HL-60 (cell line): ENCODE data around the gene GABRA4.

Experiments
- DNase-seq, 2 experiments: peaks; one replicate each; pipeline ENCODE4 v3.0.0-alpha.2; 2010 to 2020; ENCODE audit warnings: low read depth in 1 of 2, low spot score in 1 of 2
- H3K27ac ChIP-seq: fragments of 250-450 bp; sonication (Bioruptor Pico); replicated peaks from 2 replicates; pipeline ENCODE4 v1.5.1; 2020; ENCODE audit warnings: mild to moderate bottlenecking, moderate library complexity
- H3K27me3 ChIP-seq: fragments of 250-450 bp; sonication (Bioruptor Pico); 2 replicates; pipeline ENCODE4 v1.5.1; 2021; ENCODE audit warnings: mild to moderate bottlenecking, moderate library complexity; ENCODE audit not compliant: insufficient read depth, poor library complexity, severe bottlenecking
- H3K4me3 ChIP-seq: replicated peaks from 2 replicates; pipeline ENCODE4 v1.5.1; 2011; ENCODE audit warnings: mild to moderate bottlenecking, control low read depth, low read length; ENCODE audit not compliant: insufficient read depth
- GABPA ChIP-seq: IDR thresholded peaks from 2 replicates; pipeline ENCODE4 v1.6.1; 2012; ENCODE audit warnings: low read depth
- POLR2AphosphoS5 ChIP-seq: IDR thresholded peaks from 2 replicates; pipeline ENCODE4 v1.6.1; 2012; ENCODE audit warnings: low read depth
- SPI1 ChIP-seq: IDR thresholded peaks from 2 replicates; pipeline ENCODE4 v1.6.1; 2012; ENCODE audit warnings: low read depth, mild to moderate bottlenecking, borderline replicate concordance
- TF ChIP-seq, protein P1 (sequence below): IDR thresholded peaks from one replicate; pipeline ENCODE4 v1.5.1; 2011; ENCODE audit warnings: low read length, control low read depth, inconsistent platforms; ENCODE audit not compliant: insufficient read depth
- TF ChIP-seq, protein P2 (sequence below): IDR thresholded peaks from 2 replicates; pipeline ENCODE4 v1.6.1; 2012; ENCODE audit warnings: low read depth; ENCODE audit not compliant: insufficient replicate concordance

GABRA4 gene

DNA sequence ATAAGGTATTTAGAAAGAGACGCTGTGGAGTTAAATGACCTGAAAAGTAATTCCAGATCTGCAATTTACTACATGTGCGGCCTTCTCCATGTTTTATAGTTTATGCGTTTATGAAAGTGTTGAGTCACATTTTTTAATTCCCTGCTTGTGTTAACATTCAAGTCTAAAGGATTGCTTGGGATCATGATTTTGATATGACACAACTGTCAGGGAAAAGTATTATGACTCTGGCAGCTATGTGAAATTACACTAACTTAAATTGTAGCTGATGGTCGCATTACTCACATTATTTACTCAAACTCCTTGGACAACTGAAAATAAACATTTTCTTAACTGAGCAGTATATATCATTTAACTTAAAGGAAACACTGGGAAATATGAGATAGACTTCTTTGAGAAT is 23.7 kb upstream of the GABRA4 start:
- DNase-seq, result no peak
- TF ChIP-seq GABPA, result no peak
- TF ChIP-seq, protein P1, sequence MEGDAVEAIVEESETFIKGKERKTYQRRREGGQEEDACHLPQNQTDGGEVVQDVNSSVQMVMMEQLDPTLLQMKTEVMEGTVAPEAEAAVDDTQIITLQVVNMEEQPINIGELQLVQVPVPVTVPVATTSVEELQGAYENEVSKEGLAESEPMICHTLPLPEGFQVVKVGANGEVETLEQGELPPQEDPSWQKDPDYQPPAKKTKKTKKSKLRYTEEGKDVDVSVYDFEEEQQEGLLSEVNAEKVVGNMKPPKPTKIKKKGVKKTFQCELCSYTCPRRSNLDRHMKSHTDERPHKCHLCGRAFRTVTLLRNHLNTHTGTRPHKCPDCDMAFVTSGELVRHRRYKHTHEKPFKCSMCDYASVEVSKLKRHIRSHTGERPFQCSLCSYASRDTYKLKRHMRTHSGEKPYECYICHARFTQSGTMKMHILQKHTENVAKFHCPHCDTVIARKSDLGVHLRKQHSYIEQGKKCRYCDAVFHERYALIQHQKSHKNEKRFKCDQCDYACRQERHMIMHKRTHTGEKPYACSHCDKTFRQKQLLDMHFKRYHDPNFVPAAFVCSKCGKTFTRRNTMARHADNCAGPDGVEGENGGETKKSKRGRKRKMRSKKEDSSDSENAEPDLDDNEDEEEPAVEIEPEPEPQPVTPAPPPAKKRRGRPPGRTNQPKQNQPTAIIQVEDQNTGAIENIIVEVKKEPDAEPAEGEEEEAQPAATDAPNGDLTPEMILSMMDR, result no peak
- no peak for TF ChIP-seq POLR2AphosphoS5
- TF ChIP-seq, protein P2, sequence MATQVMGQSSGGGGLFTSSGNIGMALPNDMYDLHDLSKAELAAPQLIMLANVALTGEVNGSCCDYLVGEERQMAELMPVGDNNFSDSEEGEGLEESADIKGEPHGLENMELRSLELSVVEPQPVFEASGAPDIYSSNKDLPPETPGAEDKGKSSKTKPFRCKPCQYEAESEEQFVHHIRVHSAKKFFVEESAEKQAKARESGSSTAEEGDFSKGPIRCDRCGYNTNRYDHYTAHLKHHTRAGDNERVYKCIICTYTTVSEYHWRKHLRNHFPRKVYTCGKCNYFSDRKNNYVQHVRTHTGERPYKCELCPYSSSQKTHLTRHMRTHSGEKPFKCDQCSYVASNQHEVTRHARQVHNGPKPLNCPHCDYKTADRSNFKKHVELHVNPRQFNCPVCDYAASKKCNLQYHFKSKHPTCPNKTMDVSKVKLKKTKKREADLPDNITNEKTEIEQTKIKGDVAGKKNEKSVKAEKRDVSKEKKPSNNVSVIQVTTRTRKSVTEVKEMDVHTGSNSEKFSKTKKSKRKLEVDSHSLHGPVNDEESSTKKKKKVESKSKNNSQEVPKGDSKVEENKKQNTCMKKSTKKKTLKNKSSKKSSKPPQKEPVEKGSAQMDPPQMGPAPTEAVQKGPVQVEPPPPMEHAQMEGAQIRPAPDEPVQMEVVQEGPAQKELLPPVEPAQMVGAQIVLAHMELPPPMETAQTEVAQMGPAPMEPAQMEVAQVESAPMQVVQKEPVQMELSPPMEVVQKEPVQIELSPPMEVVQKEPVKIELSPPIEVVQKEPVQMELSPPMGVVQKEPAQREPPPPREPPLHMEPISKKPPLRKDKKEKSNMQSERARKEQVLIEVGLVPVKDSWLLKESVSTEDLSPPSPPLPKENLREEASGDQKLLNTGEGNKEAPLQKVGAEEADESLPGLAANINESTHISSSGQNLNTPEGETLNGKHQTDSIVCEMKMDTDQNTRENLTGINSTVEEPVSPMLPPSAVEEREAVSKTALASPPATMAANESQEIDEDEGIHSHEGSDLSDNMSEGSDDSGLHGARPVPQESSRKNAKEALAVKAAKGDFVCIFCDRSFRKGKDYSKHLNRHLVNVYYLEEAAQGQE, result no peak
- TF ChIP-seq SPI1, result no peak

DNA sequence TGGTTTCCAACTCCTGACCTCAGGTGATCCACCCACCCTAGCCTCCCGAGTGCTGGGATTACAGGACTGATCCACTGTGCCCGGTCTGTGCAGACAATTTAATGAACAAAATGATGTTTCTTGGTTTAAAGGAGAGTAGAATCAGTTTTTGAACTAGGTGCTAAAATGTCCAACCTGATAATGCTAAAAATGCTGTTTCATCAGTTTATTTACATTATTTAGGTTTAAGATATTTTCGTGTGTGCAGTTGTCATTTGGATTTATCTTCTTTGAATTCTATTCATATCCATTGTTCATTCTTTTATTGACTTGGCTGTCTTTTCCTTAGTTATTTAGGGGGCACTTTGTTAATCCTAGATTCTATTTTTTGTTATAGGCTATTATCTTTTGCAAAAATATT is 20.0 kb upstream of the GABRA4 start:
- TF ChIP-seq SPI1 (no peak), GABPA (no peak), POLR2AphosphoS5 (no peak)
- TF ChIP-seq, protein P2, result no peak
- TF ChIP-seq, protein P1, result no peak
- Histone ChIP-seq H3K27ac (no peak overlapping the region), H3K27me3 (no peaks in the 10 kb centered on the region), H3K4me3 (no peak overlapping the region)
- DNase-seq, result no peak

More for the DNA sequence above, 23.7 kb upstream of the GABRA4 start:
- Histone ChIP-seq H3K27ac (no peak overlapping the region), H3K4me3 (no peak overlapping the region), H3K27me3 (no peaks in the 10 kb centered on the region)

DNA sequence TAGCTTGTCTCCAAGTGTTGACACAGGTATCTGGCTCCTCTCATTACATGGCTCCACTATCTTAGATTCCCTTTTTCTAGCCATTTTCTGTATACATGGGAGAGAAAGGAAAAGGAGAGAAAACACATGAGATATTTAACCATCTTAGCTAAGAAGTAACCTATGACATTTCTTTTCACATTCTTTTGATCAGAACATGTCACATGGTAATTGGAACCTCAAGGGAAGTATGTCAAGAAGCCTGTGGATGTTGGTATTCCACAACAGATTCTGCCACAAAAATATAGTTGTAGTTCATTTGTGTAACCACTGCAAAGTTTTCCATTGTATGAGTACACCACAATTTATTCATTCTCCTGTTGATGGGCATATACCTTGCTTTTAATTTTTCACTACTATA is 19.3 kb upstream of the GABRA4 start:
- DNase-seq, result no peak
- H3K4me3 ChIP-seq, result no peak overlapping the region
- TF ChIP-seq, protein P2, result no peak
- TF ChIP-seq, protein P1, result no peak
- TF ChIP-seq POLR2AphosphoS5 (no peak), SPI1 (no peak), GABPA (no peak)
- no peaks in the 10 kb centered on the region for H3K27me3 ChIP-seq
- no peak overlapping the region for H3K27ac ChIP-seq
